KMS-11 (cell line): ENCODE data around the gene SV2C.

Experiments
- H2AFZ ChIP-seq: fragments of 200-600 bp; sonication (generic); 2 replicates; pipeline ENCODE4 v1.6.1; 2016; ENCODE audit warnings: antibody characterized with exemption, mixed run types, low read depth
- H3K27ac ChIP-seq: fragments of 200-600 bp; sonication (generic); 2 replicates; pipeline ENCODE4 v1.6.1; 2016; ENCODE audit warnings: mild to moderate bottlenecking, mixed run types
- H3K27me3 ChIP-seq: fragments of 200-600 bp; sonication (generic); 2 replicates; pipeline ENCODE4 v1.6.1; 2017; ENCODE audit warnings: mild to moderate bottlenecking, low read depth, mixed run types, moderate library complexity; ENCODE audit not compliant: insufficient read depth
- H3K36me3 ChIP-seq: fragments of 200-600 bp; sonication (generic); 2 replicates; pipeline ENCODE4 v1.6.1; 2017; ENCODE audit warnings: mild to moderate bottlenecking, mixed run types; ENCODE audit not compliant: insufficient read depth
- H3K4me1 ChIP-seq: fragments of 200-600 bp; sonication (generic); 2 replicates; pipeline ENCODE4 v1.6.1; 2016; ENCODE audit warnings: mild to moderate bottlenecking, low read depth, mixed run types; ENCODE audit not compliant: poor library complexity, severe bottlenecking
- H3K4me2 ChIP-seq: fragments of 200-600 bp; sonication (generic); 2 replicates; pipeline ENCODE4 v1.7.0; 2016; ENCODE audit warnings: mild to moderate bottlenecking, mixed run types
- H3K4me3 ChIP-seq: fragments of 200-600 bp; sonication (generic); IDR thresholded peaks from 2 replicates; pipeline ENCODE4 v1.6.1; 2017; ENCODE audit warnings: low read depth, low read length, mixed read lengths; ENCODE audit not compliant: insufficient read depth
- H3K79me2 ChIP-seq: fragments of 200-600 bp; sonication (generic); 2 replicates; pipeline ENCODE4 v1.6.1; 2016; ENCODE audit warnings: low read depth, mixed run types; ENCODE audit not compliant: insufficient read depth
- H3K9ac ChIP-seq: fragments of 200-600 bp; sonication (generic); 2 replicates; pipeline ENCODE4 v1.6.1; 2016; ENCODE audit warnings: mild to moderate bottlenecking, mixed run types
- H4K20me1 ChIP-seq: fragments of 200-600 bp; sonication (generic); 2 replicates; pipeline ENCODE4 v1.6.1; 2016; ENCODE audit warnings: mild to moderate bottlenecking, mixed run types; ENCODE audit not compliant: insufficient read depth
- CTCF ChIP-seq: fragments of 200-600 bp; sonication (generic); conservative IDR thresholded peaks from 2 replicates; pipeline ENCODE4 v1.6.1; 2017; ENCODE audit warnings: low read depth, mild to moderate bottlenecking, antibody characterized with exemption, low read length, moderate library complexity, mixed read lengths

SV2C gene

GRCh38 chr5:76351176-76351575 is 268.0 kb downstream of the SV2C start:
- no peak overlapping the region for H3K4me3 ChIP-seq
- no peak overlapping the region for H3K4me2 ChIP-seq
- H2AFZ ChIP-seq = no peak overlapping the region
- H3K9ac ChIP-seq = no peak overlapping the region
- H3K36me3 ChIP-seq = no peaks in the 10 kb centered on the region
- peaks cover 18% of the 10 kb centered on the region for H3K4me1 ChIP-seq
- H3K27ac ChIP-seq = no peak overlapping the region
- H3K27me3 ChIP-seq = no peaks in the 10 kb centered on the region
- TF ChIP-seq CTCF = no peak
- no peaks in the 10 kb centered on the region for H4K20me1 ChIP-seq
- no peaks in the 10 kb centered on the region for H3K79me2 ChIP-seq

GRCh38 chr5:76351577-76351976 is 268.4 kb downstream of the SV2C start:
- Histone ChIP-seq H3K27ac (no peak overlapping the region), H3K4me3 (no peak overlapping the region), H3K79me2 (no peaks in the 10 kb centered on the region), H3K4me2 (no peak overlapping the region), H3K4me1 (peaks cover 18% of the 10 kb centered on the region), H3K27me3 (no peaks in the 10 kb centered on the region), H3K36me3 (no peaks in the 10 kb centered on the region), H2AFZ (no peak overlapping the region), H4K20me1 (no peaks in the 10 kb centered on the region), H3K9ac (no peak overlapping the region)
- no peak for TF ChIP-seq CTCF

- Histone ChIP-seq H4K20me1 (no peaks in the 10 kb centered on the region), H3K4me3 (no peak overlapping the region), H3K79me2 (no peaks in the 10 kb centered on the region), H2AFZ (no peak overlapping the region), H3K9ac (no peak overlapping the region), H3K27me3 (no peaks in the 10 kb centered on the region), H3K36me3 (no peaks in the 10 kb centered on the region), H3K4me2 (no peak overlapping the region), H3K27ac (no peak overlapping the region), H3K4me1 (peaks cover 18% of the 10 kb centered on the region)
- no peak for TF ChIP-seq CTCF
These were observed 273.7 kb downstream of the SV2C start for GRCh38 chr5:76356887-76357286.

GRCh38 chr5:76363352-76364225 is 280.4 kb downstream of the SV2C start:
- H3K36me3 ChIP-seq = no peaks in the 10 kb centered on the region
- H3K4me3 ChIP-seq = no peak overlapping the region
- no peak overlapping the region for H3K9ac ChIP-seq

More at GRCh38 chr5:76363352-76364225, 280.4 kb downstream of the SV2C start:
- H3K27me3 ChIP-seq = no peaks in the 10 kb centered on the region
- H2AFZ ChIP-seq = no peak overlapping the region
- no peaks in the 10 kb centered on the region for H4K20me1 ChIP-seq
- H3K4me2 ChIP-seq = no peak overlapping the region
- peaks cover 18% of the 10 kb centered on the region for H3K4me1 ChIP-seq
- no peak overlapping the region for H3K27ac ChIP-seq
- no peak for TF ChIP-seq CTCF
- no peaks in the 10 kb centered on the region for H3K79me2 ChIP-seq
